PC-9 (cell line): ENCODE data around the gene FBXO28. TPM values are rescaled to one million over a fixed set of nuclear protein-coding genes. Genes with fewer than 3 reads are reported as not detected.

Experiments
- BruUV-seq: library from RNA; stranded (reverse); fragments of 400-500 nt; replicated peaks from 2 replicates; lab custom pipeline; 2021; lab: Mats Ljungman, UMichigan
- CTCF ChIA-PET: fragments of 300-600 bp; sonication (Branson Sonifier 250); formaldehyde crosslinking; loops from one replicate; lab custom pipeline; 2022; ENCODE audit warnings: antibody characterized with exemption; lab: Charles Lee
- POLR2A ChIA-PET: fragments of 300-600 bp; sonication (Branson Sonifier 250); formaldehyde crosslinking; loops from one replicate; lab custom pipeline; 2022; ENCODE audit warnings: antibody characterized with exemption; ENCODE audit not compliant: unreplicated experiment; lab: Charles Lee
- DNase-seq, 2 experiments: peaks; one replicate each; pipeline versions ENCODE4 v3.0.0 to v3.0.0-alpha.2; 2015 to 2022; ENCODE audit warnings: mixed read lengths in 1 of 2
- H2AFZ ChIP-seq: fragments of 200-600 bp; sonication (generic); 2 replicates; pipeline ENCODE4 v1.8.1; 2017; ENCODE audit warnings: antibody characterized with exemption
- H3F3A ChIP-seq: fragments of 200-600 bp; sonication (generic); 2 replicates; pipeline ENCODE4 v1.8.1; 2017; ENCODE audit warnings: antibody characterized with exemption, mild to moderate bottlenecking, low read depth; ENCODE audit not compliant: insufficient read depth
- H3K27ac ChIP-seq: fragments of 200-600 bp; sonication (generic); 2 replicates; pipeline ENCODE4 v1.6.1; 2016; ENCODE audit warnings: mixed run types
- H3K27me3 ChIP-seq: fragments of 200-600 bp; sonication (generic); 2 replicates; pipeline ENCODE4 v1.6.1; 2016; ENCODE audit warnings: low read depth, mixed run types; ENCODE audit not compliant: insufficient read depth
- H3K36me3 ChIP-seq: fragments of 200-600 bp; sonication (generic); 2 replicates; pipeline ENCODE4 v1.6.1; 2016; ENCODE audit warnings: low read depth, mixed run types
- H3K4me1 ChIP-seq: fragments of 200-600 bp; sonication (generic); replicated peaks from 2 replicates; pipeline ENCODE4 v1.6.1; 2016; ENCODE audit warnings: mixed run types; ENCODE audit not compliant: insufficient read depth
- H3K4me2 ChIP-seq: fragments of 200-600 bp; sonication (generic); 2 replicates; pipeline ENCODE4 v1.6.1; 2017; ENCODE audit warnings: mixed run types
- H3K4me3 ChIP-seq: fragments of 200-600 bp; sonication (generic); 2 replicates; pipeline ENCODE4 v1.6.1; 2016; ENCODE audit warnings: mixed run types
- H3K79me2 ChIP-seq: fragments of 200-600 bp; sonication (generic); 2 replicates; pipeline ENCODE4 v1.6.1; 2017; ENCODE audit warnings: low read depth, mixed run types
- H3K9me2 ChIP-seq: fragments of 200-600 bp; sonication (generic); 2 replicates; pipeline ENCODE4 v1.8.1; 2017; ENCODE audit warnings: mild to moderate bottlenecking; ENCODE audit not compliant: insufficient read depth
- H3K9me3 ChIP-seq: fragments of 200-600 bp; sonication (generic); 2 replicates; pipeline ENCODE4 v1.8.1; 2016; ENCODE audit warnings: low read depth; ENCODE audit not compliant: insufficient read depth
- H4K20me1 ChIP-seq: fragments of 200-600 bp; sonication (generic); 2 replicates; pipeline ENCODE4 v1.8.1; 2017; ENCODE audit not compliant: insufficient read depth
- CTCF ChIP-seq: fragments of 200-600 bp; sonication (generic); conservative IDR thresholded peaks from 2 replicates; pipeline ENCODE4 v1.6.1; 2017; ENCODE audit warnings: mixed run types, antibody characterized with exemption, mild to moderate bottlenecking, moderate library complexity
- EZH2 ChIP-seq: fragments of 200-600 bp; sonication (generic); IDR thresholded peaks from 2 replicates; pipeline ENCODE4 v1.8.0; 2017; ENCODE audit warnings: antibody characterized with exemption, low read depth
- intact Hi-C: fragments of 100-400 bp; cut with micrococcal nuclease; formaldehyde crosslinking; loops from one replicate; pipeline ENCODE4 v1.10.0; 2022; ENCODE audit not compliant: unreplicated experiment
- total RNA-seq: library from RNA; stranded (reverse); gene quantifications from 2 replicates; pipeline ENCODE4 v1.2.3, GENCODE V29; 2021

The FBXO28 gene
- total RNA-seq, 1 experiment from 2014 or later: 48.1 TPM

- peak overlapping the region; percentile 81; the same call in 1 of the 2 replicates for H3K4me3 ChIP-seq
- H4K20me1 ChIP-seq: peaks cover 21% of the 10 kb centered on the region
- peak overlapping the region; percentile 90 for H3K4me2 ChIP-seq
- H3K9me2 ChIP-seq: no peaks in the 10 kb centered on the region
- peaks cover 4% of the 10 kb centered on the region for H3F3A ChIP-seq
- BruUV-seq: TSS peak; percentile 83
- ChIA-PET POLR2A (no interaction called here), CTCF (interaction anchor here (0.7 kb wide), 1 partner anchor 62 kb away, joined by 5 read pairs; no protein-coding TSS in a partner anchor)
- peaks cover 9% of the 10 kb centered on the region; the same call in 1 of the 2 replicates for H3K36me3 ChIP-seq
- DNase-seq: no peak
- peak overlapping the region; percentile 92 for H2AFZ ChIP-seq
- H3K4me1 ChIP-seq: peaks cover 24% of the 10 kb centered on the region
- no peak overlapping the region for H3K27ac ChIP-seq
- no peaks in the 10 kb centered on the region for H3K9me3 ChIP-seq
- intact Hi-C loops: loop anchor here (5.0 kb wide), 1 partner anchor 121 kb away; no protein-coding TSS in a partner anchor
- H3K79me2 ChIP-seq: peaks cover 48% of the 10 kb centered on the region
- TF ChIP-seq EZH2: no peak
- TF ChIP-seq CTCF: no peak
- no peaks in the 10 kb centered on the region for H3K27me3 ChIP-seq
Observed at GRCh38 chr1:224113545-224113917, 380 bp upstream of the FBXO28 start.

GRCh38 chr1:224114787-224115175 is 870 bp downstream of the FBXO28 start:
- TF ChIP-seq CTCF: no peak
- no peak for TF ChIP-seq EZH2
- TSS peak; percentile 59 for BruUV-seq
- Histone ChIP-seq H4K20me1 (peaks cover 30% of the 10 kb centered on the region), H3K27ac (peak overlapping the region; percentile 45), H3K4me3 (peak overlapping the region; percentile 81), H3F3A (peaks cover 4% of the 10 kb centered on the region), H3K79me2 (peaks cover 60% of the 10 kb centered on the region), H3K36me3 (peaks cover 16% of the 10 kb centered on the region; the same call in 1 of the 2 replicates), H3K9me2 (no peaks in the 10 kb centered on the region), H3K27me3 (no peaks in the 10 kb centered on the region), H3K9me3 (no peaks in the 10 kb centered on the region), H3K4me1 (peaks cover 24% of the 10 kb centered on the region), H2AFZ (peak overlapping the region; percentile 92; the same call in 1 of the 2 replicates), H3K4me2 (peak overlapping the region; percentile 90)
- POLR2A ChIA-PET: no interaction called here
- CTCF ChIA-PET: interaction anchor here (0.7 to 1.9 kb wide), 2 partner anchors 476 to 808 kb away, joined by 3 to 11 read pairs; no protein-coding TSS in a partner anchor
- DNase-seq: no peak
- intact Hi-C loops: loop anchor here (2.0 to 5.0 kb wide), 2 partner anchors 62 to 122 kb away; no protein-coding TSS in a partner anchor

- Histone ChIP-seq H2AFZ (no peak overlapping the region), H3K4me1 (peaks cover 24% of the 10 kb centered on the region), H3K9me2 (no peaks in the 10 kb centered on the region), H3K4me3 (peak overlapping the region; percentile 81), H4K20me1 (peaks cover 41% of the 10 kb centered on the region), H3K36me3 (peaks cover 16% of the 10 kb centered on the region; the same call in 1 of the 2 replicates), H3K79me2 (peaks cover 74% of the 10 kb centered on the region), H3K27me3 (no peaks in the 10 kb centered on the region), H3K4me2 (peak overlapping the region; percentile 90), H3K27ac (no peak overlapping the region), H3F3A (peaks cover 4% of the 10 kb centered on the region), H3K9me3 (no peaks in the 10 kb centered on the region)
- CTCF ChIA-PET: interaction anchor here (0.6 to 1.9 kb wide), 3 partner anchors 15 to 806 kb away, joined by 6 to 14 read pairs (median 11); no protein-coding TSS in a partner anchor
- TF ChIP-seq EZH2 (no peak), CTCF (peak; percentile 78)
- no TSS peak for BruUV-seq
- DNase-seq: peak in 1 of 2 experiments; percentile 76
- intact Hi-C loops: loop anchor here (1.0 kb wide), 4 partner anchors 217 to 806 kb away; no protein-coding TSS in a partner anchor
- POLR2A ChIA-PET: interaction anchor here (0.6 to 0.8 kb wide), 2 partner anchors 67 to 459 kb away, joined by 4 to 8 read pairs; partner anchors contain the start of gene DEGS1
Observed at GRCh38 chr1:224116131-224116530, 2.2 kb downstream of the FBXO28 start.
